ENCODE data around the gene MYMX.
A peak's percentile ranks its signal among the peaks of the same experiment; 100 is the strongest.
"Not testable (repeated sequence)": the region's sequence is repeated elsewhere in the genome, so short reads cannot be mapped to it uniquely, and the experiment has no call there.

MYMX gene

GRCh38 chr6:44180406-44180805 is 36.3 kb upstream of the MYMX start:
- no peaks in the 10 kb centered on the region for H3K36me3 Mint-ChIP-seq (ENCODE audit: low read depth)

GRCh38 chr6:44180886-44181285 is 35.8 kb upstream of the MYMX start:
- Mint-ChIP-seq H3K36me3 (ENCODE audit: low read depth) (no peaks in the 10 kb centered on the region), H3K9me3 (no peaks in the 10 kb centered on the region), H3K4me1 (ENCODE audit: low read depth) (peaks cover 6% of the 10 kb centered on the region), H3K27ac (no peak overlapping the region), H3K27me3 (ENCODE audit: low read depth) (no peaks in the 10 kb centered on the region), H3K4me3 (no peak overlapping the region)
- DNase-seq (ENCODE audit: low spot score): no peak

More at GRCh38 chr6:44180406-44180805, 36.3 kb upstream of the MYMX start:
- H3K27me3 Mint-ChIP-seq (ENCODE audit: low read depth): no peaks in the 10 kb centered on the region
- H3K27ac Mint-ChIP-seq: no peak overlapping the region
- H3K9me3 Mint-ChIP-seq: no peaks in the 10 kb centered on the region
- H3K4me3 Mint-ChIP-seq: no peak overlapping the region
- no peak for DNase-seq (ENCODE audit: low spot score)
- H3K4me1 Mint-ChIP-seq (ENCODE audit: low read depth): peaks cover 5% of the 10 kb centered on the region

GRCh38 chr6:44181784-44182183 is 34.9 kb upstream of the MYMX start:
- H3K27me3 Mint-ChIP-seq (ENCODE audit: low read depth); H3K4me1 Mint-ChIP-seq (ENCODE audit: low read depth); H3K36me3 Mint-ChIP-seq (ENCODE audit: low read depth); H3K27ac Mint-ChIP-seq; H3K9me3 Mint-ChIP-seq; DNase-seq (ENCODE audit: low spot score); H3K4me3 Mint-ChIP-seq: not testable (repeated sequence)

DNA sequence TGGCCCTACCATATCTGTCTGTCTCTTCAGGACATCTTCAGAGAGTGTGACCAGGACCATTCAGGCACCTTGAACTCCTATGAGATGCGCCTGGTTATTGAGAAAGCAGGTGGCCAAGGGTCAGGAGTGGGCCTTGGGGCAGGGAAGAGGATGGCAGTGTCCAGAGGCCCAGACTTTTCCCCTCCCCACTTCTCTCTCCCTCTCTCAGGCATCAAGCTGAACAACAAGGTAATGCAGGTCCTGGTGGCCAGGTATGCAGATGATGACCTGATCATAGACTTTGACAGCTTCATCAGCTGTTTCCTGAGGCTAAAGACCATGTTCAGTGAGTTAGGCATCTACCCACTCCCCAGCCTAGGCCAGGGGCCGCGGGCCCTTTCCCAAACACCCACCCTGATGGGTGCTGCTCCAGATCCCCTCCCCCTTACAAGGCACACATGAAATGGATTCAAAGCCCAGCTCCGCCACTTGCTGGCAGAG is 33.8 kb upstream of the MYMX start:
- no peaks in the 10 kb centered on the region for H3K27me3 Mint-ChIP-seq (ENCODE audit: low read depth)
- H3K27ac Mint-ChIP-seq: no peak overlapping the region
- no peak overlapping the region for H3K4me3 Mint-ChIP-seq
- no peaks in the 10 kb centered on the region for H3K36me3 Mint-ChIP-seq (ENCODE audit: low read depth)
- H3K9me3 Mint-ChIP-seq: no peaks in the 10 kb centered on the region
- DNase-seq (ENCODE audit: low spot score): no peak
- H3K4me1 Mint-ChIP-seq (ENCODE audit: low read depth): peaks cover 7% of the 10 kb centered on the region

- Mint-ChIP-seq H3K4me1 (ENCODE audit: low read depth) (peaks cover 7% of the 10 kb centered on the region), H3K4me3 (no peak overlapping the region), H3K27me3 (ENCODE audit: low read depth) (no peaks in the 10 kb centered on the region), H3K36me3 (ENCODE audit: low read depth) (no peaks in the 10 kb centered on the region), H3K9me3 (no peaks in the 10 kb centered on the region), H3K27ac (no peak overlapping the region)
- DNase-seq (ENCODE audit: low spot score): no peak
Observed at GRCh38 chr6:44183783-44184182, 32.9 kb upstream of the MYMX start.

DNA sequence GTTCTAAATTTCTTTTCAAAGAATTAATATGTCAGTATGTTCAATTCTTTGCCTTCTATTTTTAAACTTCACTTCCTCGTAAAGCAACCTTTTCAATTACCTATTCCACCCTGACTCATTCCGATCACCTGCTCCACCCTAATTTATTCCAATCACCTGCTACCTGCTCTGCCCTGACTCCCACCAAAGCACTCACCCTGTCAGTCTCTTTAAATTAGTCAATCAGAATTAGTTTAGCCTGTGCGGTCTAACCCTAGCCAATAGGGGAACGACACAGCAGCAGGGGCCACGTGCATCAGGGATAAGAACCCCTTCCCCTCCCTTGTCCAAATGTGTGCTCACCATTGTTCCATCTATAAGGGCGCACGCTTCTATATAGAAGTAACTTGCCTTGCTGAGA is 31.4 kb upstream of the MYMX start:
- H3K36me3 Mint-ChIP-seq (ENCODE audit: low read depth); DNase-seq (ENCODE audit: low spot score); H3K4me3 Mint-ChIP-seq; H3K27ac Mint-ChIP-seq; H3K4me1 Mint-ChIP-seq (ENCODE audit: low read depth); H3K27me3 Mint-ChIP-seq (ENCODE audit: low read depth); H3K9me3 Mint-ChIP-seq: not testable (repeated sequence)

DNA sequence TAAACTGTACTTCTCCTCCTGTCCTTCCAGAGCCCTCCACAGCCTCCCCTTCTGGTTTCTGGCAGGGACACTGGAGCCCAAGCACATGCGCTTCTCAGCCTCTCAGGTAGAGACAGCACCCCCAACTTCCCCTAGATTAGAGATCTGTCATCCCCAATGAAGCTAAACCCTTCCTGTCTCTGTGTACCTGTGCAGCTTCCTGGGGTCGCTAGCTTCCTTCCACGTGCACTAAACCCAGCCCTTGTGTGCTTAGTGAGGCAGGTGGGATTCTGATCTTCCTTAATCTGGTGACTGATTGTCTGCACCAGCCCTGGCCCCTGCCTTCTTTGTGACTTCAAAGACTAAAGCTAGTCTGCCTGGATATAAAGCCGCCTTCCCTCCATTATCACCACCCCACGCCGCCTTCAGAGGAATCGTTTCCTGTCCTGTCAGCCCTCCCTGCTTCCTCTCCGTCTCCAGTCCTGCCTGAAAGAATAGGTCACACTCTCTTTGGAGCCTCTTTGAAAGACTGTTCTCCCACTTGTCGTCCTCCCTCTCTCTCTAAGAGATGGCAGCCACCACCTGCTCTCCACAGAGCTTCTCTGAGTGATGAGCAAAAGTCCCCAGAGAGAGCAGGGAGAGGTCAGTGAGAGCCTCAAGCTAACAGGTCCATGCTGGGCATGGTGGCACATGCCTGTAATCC is 30.6 kb upstream of the MYMX start:
- no peaks in the 10 kb centered on the region for H3K9me3 Mint-ChIP-seq
- no peaks in the 10 kb centered on the region for H3K36me3 Mint-ChIP-seq (ENCODE audit: low read depth)
- H3K27me3 Mint-ChIP-seq (ENCODE audit: low read depth): no peaks in the 10 kb centered on the region
- no peak for DNase-seq (ENCODE audit: low spot score)
- H3K4me3 Mint-ChIP-seq: no peak overlapping the region
- H3K27ac Mint-ChIP-seq: no peak overlapping the region
- peaks cover 9% of the 10 kb centered on the region for H3K4me1 Mint-ChIP-seq (ENCODE audit: low read depth)

DNA sequence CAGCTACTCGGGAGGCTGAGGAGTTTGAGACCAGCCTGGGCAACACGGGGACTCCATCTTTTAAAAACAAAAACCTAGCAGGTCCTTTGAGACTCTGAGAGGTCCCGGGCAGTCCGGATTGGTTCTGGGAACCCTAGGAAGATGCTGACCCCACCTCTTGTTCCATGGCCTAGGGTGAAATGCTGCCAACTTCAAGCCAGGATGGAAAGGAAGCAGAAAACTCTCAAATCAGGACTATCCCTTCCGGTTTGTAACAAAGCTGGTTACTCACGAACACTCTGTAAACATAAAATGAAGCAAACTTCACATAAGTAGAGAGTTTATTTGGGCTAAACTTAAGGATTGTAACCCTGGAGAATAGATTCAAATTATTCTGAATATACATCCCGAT is 30.1 kb upstream of the MYMX start:
- Mint-ChIP-seq H3K27me3 (ENCODE audit: low read depth) (no peaks in the 10 kb centered on the region), H3K4me3 (no peak overlapping the region), H3K36me3 (ENCODE audit: low read depth) (no peaks in the 10 kb centered on the region), H3K27ac (no peak overlapping the region), H3K4me1 (ENCODE audit: low read depth) (peaks cover 9% of the 10 kb centered on the region), H3K9me3 (no peaks in the 10 kb centered on the region)
- no peak for DNase-seq (ENCODE audit: low spot score)

- Mint-ChIP-seq H3K4me3 (no peak overlapping the region), H3K27me3 (ENCODE audit: low read depth) (no peaks in the 10 kb centered on the region), H3K36me3 (ENCODE audit: low read depth) (no peaks in the 10 kb centered on the region), H3K9me3 (no peaks in the 10 kb centered on the region), H3K27ac (no peak overlapping the region), H3K4me1 (ENCODE audit: low read depth) (peaks cover 13% of the 10 kb centered on the region)
- DNase-seq (ENCODE audit: low spot score): no peak
Observed at GRCh38 chr6:44188819-44189218, 27.9 kb upstream of the MYMX start.

DNA sequence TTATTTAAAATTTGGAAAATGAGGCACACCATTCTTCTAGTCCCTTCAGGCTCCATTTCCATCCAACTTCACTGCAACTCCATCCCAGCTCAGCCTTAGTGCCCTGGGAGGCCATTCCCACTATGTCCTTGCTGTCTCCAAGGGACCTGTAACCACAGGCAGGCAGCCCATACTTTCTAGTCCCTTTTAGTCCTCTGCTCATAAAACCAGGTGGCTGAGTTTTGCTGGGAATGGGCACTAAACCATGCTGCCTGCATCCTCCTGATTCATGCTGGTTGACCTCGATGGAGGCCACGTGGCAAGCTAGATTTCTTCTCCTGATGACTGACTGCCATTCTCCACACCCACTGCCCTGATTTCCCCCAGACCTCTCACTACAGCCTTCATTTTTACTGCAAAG is 27.5 kb upstream of the MYMX start:
- Mint-ChIP-seq H3K27ac (no peak overlapping the region), H3K4me1 (ENCODE audit: low read depth) (peaks cover 13% of the 10 kb centered on the region), H3K27me3 (ENCODE audit: low read depth) (no peaks in the 10 kb centered on the region), H3K36me3 (ENCODE audit: low read depth) (no peaks in the 10 kb centered on the region), H3K9me3 (no peaks in the 10 kb centered on the region), H3K4me3 (no peak overlapping the region)
- peak; percentile 38 for DNase-seq (ENCODE audit: low spot score)

- no peaks in the 10 kb centered on the region for H3K36me3 Mint-ChIP-seq (ENCODE audit: low read depth)
- peaks cover 13% of the 10 kb centered on the region for H3K4me1 Mint-ChIP-seq (ENCODE audit: low read depth)
- H3K9me3 Mint-ChIP-seq: no peaks in the 10 kb centered on the region
- peak; percentile 29 for DNase-seq (ENCODE audit: low spot score)
- peaks cover 2% of the 10 kb centered on the region for H3K27me3 Mint-ChIP-seq (ENCODE audit: low read depth)
- H3K27ac Mint-ChIP-seq: no peak overlapping the region
- no peak overlapping the region for H3K4me3 Mint-ChIP-seq
Observed at GRCh38 chr6:44190715-44191114, 26.0 kb upstream of the MYMX start.

DNA sequence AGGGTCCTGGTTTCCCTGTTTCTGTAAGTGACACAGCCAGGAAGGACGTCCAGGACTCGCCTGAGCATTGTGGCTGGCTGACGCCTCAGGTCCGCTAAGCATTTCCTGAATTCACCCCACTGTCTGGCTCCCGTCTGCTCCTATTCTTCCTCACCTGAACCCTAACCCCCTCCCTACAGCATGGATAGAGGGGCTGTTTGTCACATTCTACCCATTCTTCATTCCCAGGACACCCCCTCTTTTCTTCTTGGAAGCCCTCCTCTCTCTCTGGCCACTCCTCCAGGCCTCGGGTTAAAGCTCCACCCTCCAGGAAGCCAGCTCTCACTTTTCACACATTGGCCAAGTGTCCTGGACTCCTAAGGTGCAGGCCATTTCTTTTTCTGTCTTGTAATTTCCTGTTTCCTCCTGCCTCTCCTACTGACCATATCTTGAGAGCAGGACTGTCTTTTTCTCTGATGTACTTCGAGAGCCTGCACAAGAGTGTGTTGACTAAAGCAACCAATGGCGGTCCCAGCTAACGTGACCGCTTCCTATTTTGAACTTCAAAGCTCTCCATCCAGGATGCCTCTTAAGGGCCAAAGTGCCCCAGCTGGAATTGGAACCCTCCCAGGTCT is 24.2 kb upstream of the MYMX start:
- Mint-ChIP-seq H3K36me3 (ENCODE audit: low read depth) (no peaks in the 10 kb centered on the region), H3K27ac (no peak overlapping the region), H3K27me3 (ENCODE audit: low read depth) (peaks cover 2% of the 10 kb centered on the region), H3K4me3 (no peak overlapping the region), H3K4me1 (ENCODE audit: low read depth) (peaks cover 6% of the 10 kb centered on the region), H3K9me3 (no peaks in the 10 kb centered on the region)
- DNase-seq (ENCODE audit: low spot score): no peak

- Mint-ChIP-seq H3K9me3 (no peaks in the 10 kb centered on the region), H3K36me3 (ENCODE audit: low read depth) (no peaks in the 10 kb centered on the region), H3K4me1 (ENCODE audit: low read depth) (peaks cover 6% of the 10 kb centered on the region), H3K27ac (no peak overlapping the region), H3K27me3 (ENCODE audit: low read depth) (peaks cover 2% of the 10 kb centered on the region), H3K4me3 (no peak overlapping the region)
- DNase-seq (ENCODE audit: low spot score): no peak
Observed at GRCh38 chr6:44193307-44193910, 23.3 kb upstream of the MYMX start.

GRCh38 chr6:44194326-44194725 is 22.4 kb upstream of the MYMX start:
- peaks cover 2% of the 10 kb centered on the region for H3K27me3 Mint-ChIP-seq (ENCODE audit: low read depth)
- no peak for DNase-seq (ENCODE audit: low spot score)
- H3K4me1 Mint-ChIP-seq (ENCODE audit: low read depth): peaks cover 6% of the 10 kb centered on the region
- H3K27ac Mint-ChIP-seq: no peak overlapping the region
- no peaks in the 10 kb centered on the region for H3K9me3 Mint-ChIP-seq
- no peak overlapping the region for H3K4me3 Mint-ChIP-seq
- no peaks in the 10 kb centered on the region for H3K36me3 Mint-ChIP-seq (ENCODE audit: low read depth)

Measured in T-helper 2 cell treated with Interferon-gamma antibody and Interleukin-4, amounts not matched to agents 5 μg/mL and 100 μg/mL, for 36 hours (primary cell).